ENCODE results near the gene FBXL16.

The FBXL16 gene

GRCh38 chr16:735982-736453 is 30.4 kb upstream of the FBXL16 start:
- no peak for TF ChIP-seq CTCF (IDR thresholded peaks at IDR 0.05)
- Mint-ChIP-seq H3K9me3 (no peaks in the 10 kb centered on the region), H3K27ac (no peak overlapping the region), H3K4me1 (peaks cover 24% of the 10 kb centered on the region), H3K36me3 (ENCODE audit: low read depth) (peaks cover 9% of the 10 kb centered on the region), H3K27me3 (ENCODE audit: low read depth, poor library complexity) (peaks cover 2% of the 10 kb centered on the region), H3K4me3 (no peak overlapping the region)
- DNase-seq: no peak

- no peak for TF ChIP-seq CTCF (IDR thresholded peaks at IDR 0.05)
- peaks cover 9% of the 10 kb centered on the region for H3K36me3 Mint-ChIP-seq (ENCODE audit: low read depth)
- peaks cover 23% of the 10 kb centered on the region for H3K4me1 Mint-ChIP-seq
- H3K4me3 Mint-ChIP-seq: no peak overlapping the region
- H3K27me3 Mint-ChIP-seq (ENCODE audit: low read depth, poor library complexity): peaks cover 2% of the 10 kb centered on the region
- no peaks in the 10 kb centered on the region for H3K9me3 Mint-ChIP-seq
- DNase-seq: no peak
- no peak overlapping the region for H3K27ac Mint-ChIP-seq
Measured at GRCh38 chr16:734981-735881, 29.6 kb upstream of the FBXL16 start.

GRCh38 chr16:734208-734980 is 28.8 kb upstream of the FBXL16 start:
- Mint-ChIP-seq H3K4me3 (no peak overlapping the region), H3K36me3 (ENCODE audit: low read depth) (peaks cover 9% of the 10 kb centered on the region), H3K27me3 (ENCODE audit: low read depth, poor library complexity) (peaks cover 2% of the 10 kb centered on the region), H3K27ac (no peak overlapping the region), H3K9me3 (no peaks in the 10 kb centered on the region), H3K4me1 (peaks cover 14% of the 10 kb centered on the region)
- TF ChIP-seq CTCF (IDR thresholded peaks at IDR 0.05): no peak
- DNase-seq: no peak

GRCh38 chr16:733382-734207 is 28.0 kb upstream of the FBXL16 start:
- Mint-ChIP-seq H3K4me3 (no peak overlapping the region), H3K4me1 (peaks cover 9% of the 10 kb centered on the region), H3K9me3 (no peaks in the 10 kb centered on the region), H3K27me3 (ENCODE audit: low read depth, poor library complexity) (peaks cover 7% of the 10 kb centered on the region), H3K36me3 (ENCODE audit: low read depth) (peaks cover 9% of the 10 kb centered on the region), H3K27ac (no peak overlapping the region)
- DNase-seq: peak; percentile 53
- TF ChIP-seq CTCF (IDR thresholded peaks at IDR 0.05): no peak

- no peak overlapping the region for H3K4me3 Mint-ChIP-seq
- H3K36me3 Mint-ChIP-seq (ENCODE audit: low read depth): peaks cover 9% of the 10 kb centered on the region
- H3K27ac Mint-ChIP-seq: no peak overlapping the region
- no peaks in the 10 kb centered on the region for H3K9me3 Mint-ChIP-seq
- no peak for TF ChIP-seq CTCF (IDR thresholded peaks at IDR 0.05)
- H3K4me1 Mint-ChIP-seq: peaks cover 7% of the 10 kb centered on the region
- H3K27me3 Mint-ChIP-seq (ENCODE audit: low read depth, poor library complexity): peaks cover 7% of the 10 kb centered on the region
- no peak for DNase-seq
Measured at GRCh38 chr16:732936-733335, 27.3 kb upstream of the FBXL16 start.

Data from nephron progenitor cell (in vitro differentiated cells).